ENCODE data around the gene OR52E5.

The OR52E5 gene

GRCh38 chr11:5892908-5893307, at the start of gene OR52E5:
Gene OR52E5 (plus strand): TSS chr11:5893208. CDS start chr11:5900777, 7,569 bp downstream.
- DNase-seq = no peak

- no peak for DNase-seq
Observed at GRCh38 chr11:5846701-5847100, 46.3 kb upstream of the OR52E5 start.

GRCh38 chr11:5847711-5848110, 45.3 kb upstream of the OR52E5 start:
- no peak for DNase-seq

GRCh38 chr11:5851002-5851401, 42.0 kb upstream of the OR52E5 start:
- no peak for DNase-seq

- no peak for DNase-seq
Observed at GRCh38 chr11:5857590-5857989, 35.4 kb upstream of the OR52E5 start, which contains the start of gene OR52E8. Gene OR52E8 (minus strand): TSS chr11:5857690. CDS start chr11:5857690, 0 bp downstream.

GRCh38 chr11:5865826-5866225, 27.2 kb upstream of the OR52E5 start:
- DNase-seq = no peak

GRCh38 chr11:5878564-5878963, 14.4 kb upstream of the OR52E5 start:
- no peak for DNase-seq

- DNase-seq = no peak
Observed at GRCh38 chr11:5880329-5880728, 12.7 kb upstream of the OR52E5 start, which contains the start of gene OR52E4. Gene OR52E4 (plus strand): TSS chr11:5880629. CDS start chr11:5884293, 3,664 bp downstream.

- DNase-seq = no peak
Observed at GRCh38 chr11:5881756-5882155, 11.3 kb upstream of the OR52E5 start.

- no peak for DNase-seq
Observed at GRCh38 chr11:5887172-5887571, 5.8 kb upstream of the OR52E5 start.

GRCh38 chr11:5887661-5888060, 5.3 kb upstream of the OR52E5 start:
- DNase-seq = no peak

GRCh38 chr11:5891216-5891800, 1.7 kb upstream of the OR52E5 start:
- no peak for DNase-seq

GRCh38 chr11:5899534-5899933, 6.5 kb downstream of the OR52E5 start:
- DNase-seq = no peak

GRCh38 chr11:5910540-5910939, 17.5 kb downstream of the OR52E5 start:
- DNase-seq = no peak

- no peak for DNase-seq
Observed at GRCh38 chr11:5922749-5923426, 29.9 kb downstream of the OR52E5 start.

- DNase-seq = no peak
Observed at GRCh38 chr11:5923427-5923776, 30.4 kb downstream of the OR52E5 start.

- DNase-seq = no peak
Observed at GRCh38 chr11:5923794-5924193, 30.8 kb downstream of the OR52E5 start.

GRCh38 chr11:5928271-5928670, 35.3 kb downstream of the OR52E5 start:
- DNase-seq = no peak

- DNase-seq = no peak
Observed at GRCh38 chr11:5928811-5929210, 35.8 kb downstream of the OR52E5 start.

- DNase-seq = no peak
Observed at GRCh38 chr11:5929571-5930368, 36.8 kb downstream of the OR52E5 start.

GRCh38 chr11:5930614-5931013, 37.6 kb downstream of the OR52E5 start:
- no peak for DNase-seq

GRCh38 chr11:5931061-5931460, 38.1 kb downstream of the OR52E5 start:
- no peak for DNase-seq

- DNase-seq = no peak
Observed at GRCh38 chr11:5932671-5933070, 39.7 kb downstream of the OR52E5 start.

GRCh38 chr11:5933116-5933515, 40.1 kb downstream of the OR52E5 start:
- DNase-seq = no peak

Data from DMS153 (cell line).